Gastroesophageal sphincter (tissue), 4 donors: Measurements from ENCODE around the gene RNF144A. TPM values are rescaled to one million over a fixed set of nuclear protein-coding genes. Genes with fewer than 3 reads are reported as not detected.

Source experiments
- ATAC-seq: fragments of 150-250 bp; one replicate; pipeline ENCODE4 v1.9.1; 2016; ENCODE audit warnings: mild to moderate bottlenecking, moderate library complexity
- H3K27ac ChIP-seq, 4 donors: fragments of 200-600 bp; sonication (generic) in 3 of 4; 1 replicate in 3 of 4; 2 replicates in 1 of 4; pipeline ENCODE4 v1.5.1; 2016 to 2019
- H3K27me3 ChIP-seq: fragments of 200-600 bp; sonication (generic); one replicate; pipeline ENCODE4 v1.5.1; 2019
- H3K36me3 ChIP-seq, 2 donors: fragments of 200-600 bp; sonication (generic); one replicate each; pipeline ENCODE4 v1.5.1; 2019; ENCODE audit warnings: control low read depth in 1 of 2
- H3K4me1 ChIP-seq, 3 donors: fragments of 200-600 bp; sonication (generic); 1 replicate in 2 of 3; 2 replicates in 1 of 3; pipeline ENCODE4 v1.5.1; 2016 to 2019; ENCODE audit warnings: control low read depth in 2 of 3
- H3K4me3 ChIP-seq, 2 donors: fragments of 200-600 bp; sonication (generic); one replicate each; pipeline ENCODE4 v1.5.1; 2019; ENCODE audit warnings: mild to moderate bottlenecking in 1 of 2, moderate library complexity in 1 of 2
- H3K9me3 ChIP-seq, 3 donors: fragments of 200-600 bp; sonication (generic); one replicate each; pipeline ENCODE4 v1.5.1; 2017 to 2019; ENCODE audit warnings: control low read depth in 2 of 3
- EP300 ChIP-seq: sonication (generic); formaldehyde crosslinking; IDR thresholded peaks from one replicate; pipeline ENCODE4 v1.6.1; 2017; ENCODE audit warnings: antibody characterized with exemption, mild to moderate bottlenecking
- POLR2A ChIP-seq, 2 donors: fragments of 450-650 bp; IDR thresholded peaks; one replicate each; pipeline ENCODE4 v1.6.1; 2017; ENCODE audit warnings: antibody characterized with exemption in 2 of 2, mild to moderate bottlenecking in 2 of 2, moderate library complexity in 1 of 2
- POLR2AphosphoS5 ChIP-seq: sonication (generic); formaldehyde crosslinking; IDR thresholded peaks from one replicate; pipeline ENCODE4 v1.6.1; 2017; ENCODE audit warnings: antibody characterized with exemption
- WGBS, 2 donors: methylation state at CpG; one replicate each; pipeline ENCODE4 v1.1.5; 2018; ENCODE audit warnings: low coverage in 1 of 2; 5-methylcytosine and 5-hydroxymethylcytosine counted together
- total RNA-seq, 4 donors: library from RNA; depleted of rRNA; stranded (reverse); fragments of >200 nt; gene quantifications; one replicate each; pipeline ENCODE4 v1.1.0, GENCODE V29; 2016
- TF ChIP-seq, protein P1 (sequence below), 4 experiments: fragments of 200-600 bp in 2 of 4; fragments of 450-650 bp in 2 of 4; sonication (generic) in 1 of 4; IDR thresholded peaks; one replicate each; pipeline ENCODE4 v1.5.1; 2017 to 2019; ENCODE audit warnings: antibody characterized with exemption in 4 of 4, mild to moderate bottlenecking in 2 of 4, moderate library complexity in 2 of 4

RNF144A gene
- total RNA-seq, 4 donors from 2014 or later = 7.2 to 12.9 (median 8.8) TPM

DNA sequence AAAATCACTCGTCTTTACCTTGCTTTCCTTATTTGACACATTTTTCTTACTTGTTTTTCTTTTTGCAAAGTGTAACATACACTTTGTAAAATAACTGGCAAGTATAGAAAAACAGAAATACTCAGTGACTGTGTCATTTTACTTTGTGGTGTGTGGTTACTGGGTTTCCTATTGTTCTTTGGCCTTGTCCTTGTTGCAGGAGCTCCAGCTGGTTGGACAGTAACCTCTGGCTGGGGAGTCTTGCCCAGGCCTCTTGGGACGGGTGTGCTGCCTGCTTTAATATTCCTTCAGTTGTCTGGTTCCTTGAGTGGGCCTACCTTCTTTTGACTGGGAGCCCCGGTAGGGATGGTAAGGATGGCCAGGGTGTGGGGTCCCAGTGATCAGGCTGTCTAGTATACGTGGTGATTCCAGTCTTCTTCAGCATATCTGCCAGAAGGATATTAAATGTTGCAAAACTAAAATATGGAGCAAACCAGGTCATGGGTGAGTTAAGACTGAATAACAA, 53.8 kb downstream of the RNF144A start:
- Histone ChIP-seq H3K36me3 (peaks cover 0 to 9% of the 10 kb centered on the region in 2 donors), H3K4me1 (no peaks in the 10 kb centered on the region), H3K27me3 (no peaks in the 10 kb centered on the region), H3K4me3 (no peak overlapping the region), H3K9me3 (no peaks in the 10 kb centered on the region), H3K27ac (no peak overlapping the region)
- TF ChIP-seq POLR2A (IDR thresholded peaks at IDR 0.05) (no peak), POLR2AphosphoS5 (no peak), EP300 (no peak)
- TF ChIP-seq, protein P1, sequence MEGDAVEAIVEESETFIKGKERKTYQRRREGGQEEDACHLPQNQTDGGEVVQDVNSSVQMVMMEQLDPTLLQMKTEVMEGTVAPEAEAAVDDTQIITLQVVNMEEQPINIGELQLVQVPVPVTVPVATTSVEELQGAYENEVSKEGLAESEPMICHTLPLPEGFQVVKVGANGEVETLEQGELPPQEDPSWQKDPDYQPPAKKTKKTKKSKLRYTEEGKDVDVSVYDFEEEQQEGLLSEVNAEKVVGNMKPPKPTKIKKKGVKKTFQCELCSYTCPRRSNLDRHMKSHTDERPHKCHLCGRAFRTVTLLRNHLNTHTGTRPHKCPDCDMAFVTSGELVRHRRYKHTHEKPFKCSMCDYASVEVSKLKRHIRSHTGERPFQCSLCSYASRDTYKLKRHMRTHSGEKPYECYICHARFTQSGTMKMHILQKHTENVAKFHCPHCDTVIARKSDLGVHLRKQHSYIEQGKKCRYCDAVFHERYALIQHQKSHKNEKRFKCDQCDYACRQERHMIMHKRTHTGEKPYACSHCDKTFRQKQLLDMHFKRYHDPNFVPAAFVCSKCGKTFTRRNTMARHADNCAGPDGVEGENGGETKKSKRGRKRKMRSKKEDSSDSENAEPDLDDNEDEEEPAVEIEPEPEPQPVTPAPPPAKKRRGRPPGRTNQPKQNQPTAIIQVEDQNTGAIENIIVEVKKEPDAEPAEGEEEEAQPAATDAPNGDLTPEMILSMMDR (IDR thresholded peaks at IDR 0.05) = no peak
- 82 to 91% methylated on average over 1 to 3 of the region's 4 CpGs for WGBS, 2 donors
- ATAC-seq = no peak

DNA sequence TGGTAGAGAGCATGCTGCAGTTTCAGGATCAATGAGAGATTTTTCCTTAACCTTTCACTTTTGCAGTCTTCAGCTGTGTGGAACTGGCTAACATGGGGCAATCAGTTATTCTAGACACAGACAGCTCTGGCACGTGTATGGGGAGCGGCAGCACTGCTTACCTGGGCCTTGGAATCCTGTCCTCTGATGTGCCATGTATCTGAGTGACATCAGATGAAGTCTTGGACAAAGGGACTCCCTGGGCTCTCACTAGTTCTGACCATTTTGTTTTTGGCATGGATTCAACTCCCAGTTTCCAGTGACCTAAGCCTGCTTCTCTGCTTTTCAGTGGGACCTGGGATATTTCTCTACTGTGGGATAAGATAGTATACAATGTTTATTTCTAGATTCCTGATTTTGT, 54.3 kb downstream of the RNF144A start:
- no peaks in the 10 kb centered on the region for H3K27me3 ChIP-seq
- H3K4me1 ChIP-seq = no peaks in the 10 kb centered on the region
- no peak overlapping the region for H3K27ac ChIP-seq
- no CpG with 5 or more reads among the region's 2 CpGs for WGBS, 2 donors
- no peak for TF ChIP-seq EP300
- TF ChIP-seq POLR2AphosphoS5 = no peak
- TF ChIP-seq POLR2A (IDR thresholded peaks at IDR 0.05) = no peak
- TF ChIP-seq, protein P1 (IDR thresholded peaks at IDR 0.05) = no peak
- no peak for ATAC-seq
- no peak overlapping the region for H3K4me3 ChIP-seq
- peaks cover 0 to 9% of the 10 kb centered on the region in 2 donors for H3K36me3 ChIP-seq
- no peaks in the 10 kb centered on the region for H3K9me3 ChIP-seq

DNA sequence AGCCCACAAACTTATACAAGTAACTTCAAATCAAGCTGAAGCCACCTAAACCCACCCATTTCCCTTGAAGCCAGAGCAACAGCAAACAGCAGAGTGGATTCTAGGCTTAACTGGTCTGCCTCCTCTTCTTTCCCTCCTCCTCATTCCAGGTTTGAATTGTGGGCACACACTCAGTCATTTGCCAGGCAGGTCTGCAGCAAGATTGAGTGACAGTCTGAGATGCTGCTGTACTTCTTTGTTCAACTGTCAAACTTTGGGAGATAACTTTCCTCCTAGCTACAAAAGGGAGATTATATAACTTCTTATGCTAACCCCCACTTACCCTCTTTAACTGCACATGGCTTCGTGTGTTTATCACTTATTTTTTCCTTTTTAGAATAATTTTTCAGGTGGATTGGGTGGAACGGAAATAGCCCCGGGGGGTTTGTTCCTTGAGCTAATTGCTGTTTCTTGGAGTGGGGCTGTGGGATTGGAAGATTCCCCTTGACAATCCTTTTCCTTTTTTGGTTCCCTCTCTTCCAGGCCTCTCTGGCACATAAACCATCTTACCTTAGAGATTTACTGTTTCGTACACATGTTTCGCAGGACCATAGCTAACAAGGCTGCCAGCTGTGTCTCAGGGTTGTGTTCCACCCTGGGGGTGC, 55.0 kb downstream of the RNF144A start:
- WGBS, 2 donors = 80% methylated on average over 4 of the region's 5 CpGs; no CpG with 5 or more reads in 1 of the 2 donors
- Histone ChIP-seq H3K27me3 (no peaks in the 10 kb centered on the region), H3K4me3 (no peak overlapping the region), H3K36me3 (peaks cover 0 to 9% of the 10 kb centered on the region in 2 donors), H3K27ac (no peak overlapping the region), H3K9me3 (no peaks in the 10 kb centered on the region), H3K4me1 (peaks cover 0 to 6% (median 0%) of the 10 kb centered on the region in 3 donors)
- TF ChIP-seq POLR2AphosphoS5 (no peak), EP300 (no peak), POLR2A (IDR thresholded peaks at IDR 0.05) (no peak)
- TF ChIP-seq, protein P1 (IDR thresholded peaks at IDR 0.05) = no peak
- ATAC-seq = no peak

DNA sequence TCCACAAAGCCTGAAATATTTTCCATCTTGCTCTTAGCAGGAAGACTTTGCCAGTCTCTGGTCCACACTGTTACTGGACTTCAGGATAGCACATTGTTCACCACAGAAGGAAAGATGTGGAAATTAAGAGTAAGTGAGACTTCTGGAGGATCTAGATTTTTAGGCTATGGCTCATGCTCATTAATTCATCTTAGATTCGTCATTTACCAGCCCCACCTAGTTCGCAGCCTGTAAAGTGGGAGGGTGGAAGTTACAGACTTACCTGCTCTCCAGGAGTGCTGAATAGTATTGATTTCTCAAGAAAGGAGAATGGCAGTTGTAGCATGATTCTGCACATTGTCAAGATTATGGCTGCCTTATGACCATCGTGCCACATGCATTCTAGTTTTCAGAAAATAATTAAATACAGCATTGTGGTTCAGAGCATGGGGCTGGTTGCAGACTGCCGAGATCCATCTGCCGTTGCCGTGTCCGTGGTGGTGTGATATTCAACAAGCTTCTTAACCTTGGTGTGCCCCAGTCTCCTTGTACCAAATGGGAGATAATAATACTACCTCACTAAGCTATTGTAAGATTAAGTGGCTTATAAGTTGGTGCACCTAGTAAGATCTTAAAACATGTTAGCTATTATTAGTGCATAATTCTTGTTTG, 56.8 kb downstream of the RNF144A start:
- Histone ChIP-seq H3K4me1 (peaks cover 0 to 14% (median 0%) of the 10 kb centered on the region in 3 donors), H3K36me3 (peaks cover 0 to 9% of the 10 kb centered on the region in 2 donors), H3K9me3 (no peaks in the 10 kb centered on the region), H3K27ac (no peak overlapping the region), H3K4me3 (no peak overlapping the region), H3K27me3 (no peaks in the 10 kb centered on the region)
- ATAC-seq = no peak
- 75% methylated on average over 4 to 5 of the region's 7 CpGs for WGBS, 2 donors
- TF ChIP-seq EP300 (no peak), POLR2AphosphoS5 (no peak), POLR2A (IDR thresholded peaks at IDR 0.05) (no peak)
- TF ChIP-seq, protein P1 (IDR thresholded peaks at IDR 0.05) = no peak
